Endothelial cell of umbilical vein (primary cell): ENCODE data around the gene SLC22A23.
"Not testable (repeated sequence)": the region's sequence is repeated elsewhere in the genome, so short reads cannot be mapped to it uniquely, and the experiment has no call there.

ENCODE experiments used
- EZH2 ChIP-seq: IDR thresholded peaks from 2 replicates; pipeline ENCODE4 v1.6.1; 2012; ENCODE audit warnings: borderline replicate concordance, low read depth, mild to moderate bottlenecking, moderate library complexity, low read length, inconsistent platforms; ENCODE audit not compliant: severe bottlenecking
- FOS ChIP-seq: IDR thresholded peaks from 2 replicates; pipeline ENCODE4 v1.6.1; 2011; ENCODE audit warnings: mild to moderate bottlenecking, low read length, moderate library complexity, borderline replicate concordance; ENCODE audit not compliant: insufficient read depth
- JUN ChIP-seq: IDR thresholded peaks from 2 replicates; pipeline ENCODE4 v1.6.1; 2011; ENCODE audit warnings: borderline replicate concordance, low read depth; ENCODE audit not compliant: insufficient read length, insufficient read depth
- MAX ChIP-seq: IDR thresholded peaks from 2 replicates; pipeline ENCODE4 v1.6.1; 2011; ENCODE audit not compliant: insufficient read depth, insufficient read length
- MYC ChIP-seq: IDR thresholded peaks from one replicate; pipeline ENCODE4 v1.6.1; 2011; ENCODE audit warnings: mild to moderate bottlenecking, low read depth, low read length
- POLR2A ChIP-seq: IDR thresholded peaks from 2 replicates; pipeline ENCODE4 v1.6.1; 2012; ENCODE audit warnings: low read depth, mild to moderate bottlenecking, control low read depth, low read length
- POLR2AphosphoS5 ChIP-seq: IDR thresholded peaks from 2 replicates; pipeline ENCODE4 v1.6.1; 2012; ENCODE audit warnings: low read depth, mild to moderate bottlenecking, control low read depth, low read length, moderate library complexity; ENCODE audit not compliant: insufficient read depth
- TF ChIP-seq, protein P1 (sequence below), 2 donors: IDR thresholded peaks; 1 replicate in 1 of 2; 2 replicates in 1 of 2; pipeline ENCODE4 v1.5.1; 2011; ENCODE audit warnings: low read length in 2 of 2, mild to moderate bottlenecking in 2 of 2, moderate library complexity in 2 of 2, control low read depth in 1 of 2, inconsistent platforms in 1 of 2, low read depth in 1 of 2; ENCODE audit not compliant: insufficient read depth in 1 of 2; ENCODE audit errors: extremely low read depth in 1 of 2

GRCh38 chr6:3244832-3245161 is 212.1 kb downstream of the SLC22A23 start:
- not testable (repeated sequence) for TF ChIP-seq POLR2A, MYC, EZH2, FOS, MAX, POLR2AphosphoS5, JUN
- TF ChIP-seq, protein P1, sequence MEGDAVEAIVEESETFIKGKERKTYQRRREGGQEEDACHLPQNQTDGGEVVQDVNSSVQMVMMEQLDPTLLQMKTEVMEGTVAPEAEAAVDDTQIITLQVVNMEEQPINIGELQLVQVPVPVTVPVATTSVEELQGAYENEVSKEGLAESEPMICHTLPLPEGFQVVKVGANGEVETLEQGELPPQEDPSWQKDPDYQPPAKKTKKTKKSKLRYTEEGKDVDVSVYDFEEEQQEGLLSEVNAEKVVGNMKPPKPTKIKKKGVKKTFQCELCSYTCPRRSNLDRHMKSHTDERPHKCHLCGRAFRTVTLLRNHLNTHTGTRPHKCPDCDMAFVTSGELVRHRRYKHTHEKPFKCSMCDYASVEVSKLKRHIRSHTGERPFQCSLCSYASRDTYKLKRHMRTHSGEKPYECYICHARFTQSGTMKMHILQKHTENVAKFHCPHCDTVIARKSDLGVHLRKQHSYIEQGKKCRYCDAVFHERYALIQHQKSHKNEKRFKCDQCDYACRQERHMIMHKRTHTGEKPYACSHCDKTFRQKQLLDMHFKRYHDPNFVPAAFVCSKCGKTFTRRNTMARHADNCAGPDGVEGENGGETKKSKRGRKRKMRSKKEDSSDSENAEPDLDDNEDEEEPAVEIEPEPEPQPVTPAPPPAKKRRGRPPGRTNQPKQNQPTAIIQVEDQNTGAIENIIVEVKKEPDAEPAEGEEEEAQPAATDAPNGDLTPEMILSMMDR (IDR thresholded peaks at IDR 0.05; ENCODE audit: extremely low read depth in 1 of 2, insufficient read depth in 1 of 2, low read depth in 1 of 2, low read length in 2 of 2), result not testable (repeated sequence)
